GM12875 (cell line): ENCODE data around the gene EML6.

Experiments
- H3K4me3 ChIP-seq: one replicate; pipeline ENCODE4 v1.5.1; 2011; ENCODE audit warnings: low read depth, low read length, control low read depth
- CTCF ChIP-seq: IDR thresholded peaks from 2 replicates; pipeline ENCODE4 v1.5.1; 2011; ENCODE audit warnings: low read depth, mild to moderate bottlenecking, control low read depth, inconsistent platforms, low read length, moderate library complexity, borderline replicate concordance; ENCODE audit not compliant: insufficient read depth

The EML6 gene

GRCh38 chr2:54927751-54928615, 204.5 kb downstream of the EML6 start:
- no peak overlapping the region for H3K4me3 ChIP-seq
- TF ChIP-seq CTCF, result no peak

GRCh38 chr2:54928719-54929118, 205.3 kb downstream of the EML6 start:
- TF ChIP-seq CTCF, result no peak
- H3K4me3 ChIP-seq, result no peak overlapping the region

- TF ChIP-seq CTCF, result no peak
- H3K4me3 ChIP-seq, result no peak overlapping the region
Observed at GRCh38 chr2:54931473-54931872, 208.0 kb downstream of the EML6 start.

- no peak for TF ChIP-seq CTCF
- no peak overlapping the region for H3K4me3 ChIP-seq
Observed at GRCh38 chr2:54935389-54935788, 211.9 kb downstream of the EML6 start.

GRCh38 chr2:54936766-54937165, 213.3 kb downstream of the EML6 start:
- H3K4me3 ChIP-seq, result no peak overlapping the region
- TF ChIP-seq CTCF, result no peak

GRCh38 chr2:54939446-54940118, 216.1 kb downstream of the EML6 start:
- no peak overlapping the region for H3K4me3 ChIP-seq
- TF ChIP-seq CTCF, result no peak

GRCh38 chr2:54940723-54941122, 217.3 kb downstream of the EML6 start:
- H3K4me3 ChIP-seq, result no peak overlapping the region
- TF ChIP-seq CTCF, result no peak
